PC-3 (cell line): Measurements from ENCODE around the gene SPATA18.

ENCODE experiments used
- CTCF ChIP-seq: fragments of 300-600 bp; sonication (generic); conservative IDR thresholded peaks from 2 replicates; pipeline ENCODE4 v1.5.1; 2017; ENCODE audit warnings: antibody characterized with exemption, low read depth, mild to moderate bottlenecking, low read length
- EZH2 ChIP-seq: fragments of 300-600 bp; sonication (generic); IDR thresholded peaks from one replicate; pipeline ENCODE4 v1.6.1; 2017; ENCODE audit warnings: antibody characterized with exemption, mild to moderate bottlenecking, low read length; ENCODE audit not compliant: unreplicated experiment

DNA sequence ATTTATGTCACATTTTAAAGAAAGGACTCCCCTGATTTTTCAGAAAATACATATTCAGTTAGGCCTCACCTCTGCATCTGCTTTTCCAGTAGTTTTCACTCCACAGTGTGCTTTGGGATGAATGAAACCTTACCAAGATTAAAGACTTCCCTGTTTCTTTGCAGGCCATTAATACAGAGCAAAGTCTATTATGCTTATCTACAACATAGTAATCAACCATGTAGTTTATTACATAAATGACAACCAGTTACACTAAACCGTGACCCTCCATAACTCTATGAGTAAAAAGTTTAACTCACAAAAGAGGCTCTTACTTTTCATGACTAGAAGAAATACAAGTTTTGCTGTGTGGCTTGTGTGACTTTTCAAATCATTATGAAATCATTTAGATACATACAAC is 33.3 kb upstream of the SPATA18 start:
- TF ChIP-seq CTCF = no peak
- TF ChIP-seq EZH2 = no peak
